Measurements from ENCODE around the gene TRPV4. TPM values are rescaled to one million over a fixed set of nuclear protein-coding genes. Genes with fewer than 3 reads are reported as not detected.
A peak's percentile ranks its signal among the peaks of the same experiment; 100 is the strongest.

TRPV4 gene
- total RNA-seq, 6 experiments from 2014 or later = 5.3 to 10.3 (median 6.7) TPM

DNA sequence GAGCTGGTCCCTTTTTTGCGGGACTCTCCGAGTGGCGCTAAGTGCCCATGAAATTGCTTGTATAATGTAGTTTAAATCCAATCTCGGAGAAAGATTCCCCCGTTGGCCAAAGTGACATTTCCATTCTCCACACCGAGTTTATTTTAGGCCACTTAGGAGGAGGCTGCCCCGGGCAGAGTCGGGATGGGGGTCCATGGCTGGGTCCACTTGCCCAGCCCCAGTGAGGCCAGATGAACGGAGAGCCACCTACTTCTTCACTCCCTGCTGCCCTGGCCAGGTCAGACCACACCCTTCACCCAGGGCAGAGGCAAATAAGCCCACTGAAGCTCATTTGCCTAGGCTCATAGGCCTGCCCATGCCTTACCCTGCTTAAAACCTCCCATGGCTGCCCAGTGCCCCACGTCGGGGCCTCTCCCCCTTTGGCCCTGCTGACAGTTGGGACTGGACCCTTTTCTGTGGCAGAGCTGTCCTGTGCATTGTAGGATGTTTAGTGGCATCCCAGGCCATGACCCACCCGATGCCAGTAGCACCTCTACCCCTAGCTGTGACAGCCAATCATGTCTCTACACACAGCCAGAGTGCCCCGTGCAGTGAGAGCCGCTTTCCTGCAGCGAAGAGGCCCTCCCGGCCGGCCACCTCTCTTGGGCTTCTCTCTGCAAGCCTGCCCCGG is 68.3 kb downstream of the TRPV4 start:
- TF ChIP-seq, protein P1, sequence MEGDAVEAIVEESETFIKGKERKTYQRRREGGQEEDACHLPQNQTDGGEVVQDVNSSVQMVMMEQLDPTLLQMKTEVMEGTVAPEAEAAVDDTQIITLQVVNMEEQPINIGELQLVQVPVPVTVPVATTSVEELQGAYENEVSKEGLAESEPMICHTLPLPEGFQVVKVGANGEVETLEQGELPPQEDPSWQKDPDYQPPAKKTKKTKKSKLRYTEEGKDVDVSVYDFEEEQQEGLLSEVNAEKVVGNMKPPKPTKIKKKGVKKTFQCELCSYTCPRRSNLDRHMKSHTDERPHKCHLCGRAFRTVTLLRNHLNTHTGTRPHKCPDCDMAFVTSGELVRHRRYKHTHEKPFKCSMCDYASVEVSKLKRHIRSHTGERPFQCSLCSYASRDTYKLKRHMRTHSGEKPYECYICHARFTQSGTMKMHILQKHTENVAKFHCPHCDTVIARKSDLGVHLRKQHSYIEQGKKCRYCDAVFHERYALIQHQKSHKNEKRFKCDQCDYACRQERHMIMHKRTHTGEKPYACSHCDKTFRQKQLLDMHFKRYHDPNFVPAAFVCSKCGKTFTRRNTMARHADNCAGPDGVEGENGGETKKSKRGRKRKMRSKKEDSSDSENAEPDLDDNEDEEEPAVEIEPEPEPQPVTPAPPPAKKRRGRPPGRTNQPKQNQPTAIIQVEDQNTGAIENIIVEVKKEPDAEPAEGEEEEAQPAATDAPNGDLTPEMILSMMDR (IDR thresholded peaks at IDR 0.05) = no peak
- Histone ChIP-seq H3K4me1 (peaks cover 0 to 11% (median 3%) of the 10 kb centered on the region in 4 donors), H3K36me3 (no peaks in the 10 kb centered on the region), H3K9me3 (no peaks in the 10 kb centered on the region), H3K27ac (no peak overlapping the region), H3K4me3 (no peak overlapping the region), H3K27me3 (no peaks in the 10 kb centered on the region)
- intact Hi-C loops (cut with DNase I) = loop anchor here in 1 of 2 donors (5.0 kb wide), 1 partner anchor 48 kb away; no protein-coding TSS in a partner anchor
- ATAC-seq (no peak), DNase-seq (peak in 2 of 3 donors; percentile 32 to 37)
- WGBS (ENCODE audit: insufficient coverage, low coverage, low lambda C conversion rate, missing lambda C conversion rate) = over 99% methylated on average over 9 of the region's 18 CpGs

DNA sequence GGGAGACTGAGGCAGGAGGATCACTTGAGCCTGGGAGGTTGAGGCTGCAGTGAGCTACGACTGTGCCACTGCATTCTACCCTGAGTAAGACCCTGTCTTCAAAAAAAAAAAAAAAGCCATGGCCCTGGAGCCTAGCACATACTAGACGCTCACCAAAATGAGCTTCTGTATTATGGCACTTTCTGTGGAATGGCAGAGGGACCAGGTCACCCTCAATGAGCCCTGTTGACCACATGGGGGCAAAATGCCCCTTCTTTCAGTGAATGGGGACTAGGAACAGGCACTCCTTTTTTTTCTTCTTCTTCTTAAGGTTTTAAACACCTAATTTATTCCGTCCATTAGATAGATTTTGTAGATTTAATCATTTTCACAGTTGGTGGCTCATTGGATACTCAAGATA is 69.1 kb downstream of the TRPV4 start:
- TF ChIP-seq, protein P1 (IDR thresholded peaks at IDR 0.05) = peak in 1 of 4 donors; percentile 6
- TF ChIP-seq POLR2A (IDR thresholded peaks at IDR 0.05) = no peak
- Histone ChIP-seq H3K27ac (no peak overlapping the region), H3K4me1 (peaks cover 0 to 11% (median 3%) of the 10 kb centered on the region in 4 donors), H3K36me3 (no peaks in the 10 kb centered on the region), H3K27me3 (no peaks in the 10 kb centered on the region), H3K4me3 (no peak overlapping the region), H3K9me3 (no peaks in the 10 kb centered on the region)
- no peak for ATAC-seq
- intact Hi-C loops (cut with DNase I) = loop anchor here in 1 of 2 donors (5.0 kb wide), 1 partner anchor 47 kb away; no protein-coding TSS in a partner anchor
- peak in 1 of 3 donors; percentile 8 for DNase-seq
- 92% methylated on average over 2 of the region's 3 CpGs for WGBS (ENCODE audit: insufficient coverage, low coverage, low lambda C conversion rate, missing lambda C conversion rate)

DNA sequence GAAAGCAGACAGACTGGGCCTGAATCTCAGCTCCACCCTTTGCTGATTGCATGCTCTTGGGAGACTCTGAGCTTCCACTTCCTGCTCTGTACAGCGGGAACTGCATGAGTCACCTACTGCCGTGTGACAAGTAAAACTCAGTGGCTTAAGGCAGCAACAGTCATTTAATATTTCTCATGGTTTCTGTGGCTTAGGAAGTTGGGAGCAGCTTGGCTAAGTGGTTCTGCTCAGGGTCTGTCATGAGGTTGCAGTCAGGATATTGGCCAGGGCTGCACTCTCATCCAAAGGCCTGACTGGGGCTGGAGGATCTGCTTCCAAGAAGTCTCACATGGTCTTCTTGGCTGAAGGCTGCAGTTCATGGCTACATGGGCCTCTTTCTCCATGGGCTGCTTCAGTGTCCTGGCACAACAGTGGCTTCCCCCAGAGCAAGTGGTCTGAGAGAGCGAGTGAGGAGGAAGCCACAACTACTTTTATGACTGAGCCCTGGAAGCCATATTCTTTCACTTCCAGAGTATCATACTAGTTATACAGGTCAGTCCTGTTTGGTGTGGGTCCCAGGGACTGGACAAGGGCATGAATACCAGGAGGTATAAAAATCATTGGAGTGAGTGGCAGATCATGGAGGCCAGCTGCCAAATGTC is 69.9 kb downstream of the TRPV4 start:
- Histone ChIP-seq H3K27me3 (no peaks in the 10 kb centered on the region), H3K27ac (no peak overlapping the region), H3K36me3 (no peaks in the 10 kb centered on the region), H3K4me3 (no peak overlapping the region), H3K9me3 (no peaks in the 10 kb centered on the region), H3K4me1 (peaks cover 0 to 11% (median 3%) of the 10 kb centered on the region in 4 donors)
- intact Hi-C loops (cut with DNase I) = loop anchor here in 1 of 2 donors (5.0 kb wide), 1 partner anchor 46 kb away; no protein-coding TSS in a partner anchor
- TF ChIP-seq POLR2A (IDR thresholded peaks at IDR 0.05) = no peak
- TF ChIP-seq, protein P1 (IDR thresholded peaks at IDR 0.05) = no peak
- ATAC-seq = peak in 3 of 4 donors; percentile 7 to 46 (median 20)
- no peak for DNase-seq
- 76% methylated on average over 3 of the region's 3 CpGs for WGBS (ENCODE audit: insufficient coverage, low coverage, low lambda C conversion rate, missing lambda C conversion rate)

DNA sequence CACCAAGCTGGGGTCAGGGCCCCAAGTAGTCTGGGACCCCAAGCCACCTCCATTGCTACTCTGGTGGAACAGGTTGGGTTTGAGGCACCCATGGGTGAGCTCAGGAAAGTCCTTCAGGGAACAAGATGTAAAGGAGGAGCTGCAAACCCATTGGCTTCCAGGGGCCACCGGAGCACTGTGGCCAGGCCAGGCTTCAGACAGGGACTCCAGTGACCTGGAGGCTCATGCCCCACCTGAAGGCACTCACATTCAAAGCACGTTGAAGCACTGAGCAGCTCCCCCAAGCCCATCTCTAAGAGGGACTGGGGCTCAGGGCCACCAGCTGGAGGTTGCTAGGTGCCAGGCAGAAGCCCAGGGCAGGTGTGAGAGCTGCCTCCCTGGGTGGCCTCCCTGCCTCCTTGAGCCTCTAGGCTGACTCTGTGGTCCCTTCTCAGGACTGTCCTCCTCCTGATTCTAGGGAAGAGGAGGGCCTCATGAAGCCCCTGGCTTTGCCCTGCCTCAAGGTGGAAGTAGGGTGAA is 70.5 kb downstream of the TRPV4 start:
- no peaks in the 10 kb centered on the region for H3K9me3 ChIP-seq
- H3K4me1 ChIP-seq = peaks cover 0 to 11% (median 3%) of the 10 kb centered on the region in 4 donors
- no peaks in the 10 kb centered on the region for H3K27me3 ChIP-seq
- H3K27ac ChIP-seq = no peak overlapping the region
- no CpG with 5 or more reads among the region's 2 CpGs for WGBS (ENCODE audit: insufficient coverage, low coverage, low lambda C conversion rate, missing lambda C conversion rate)
- ATAC-seq (no peak), DNase-seq (peak in 2 of 3 donors; percentile 33 to 37)
- no peaks in the 10 kb centered on the region for H3K36me3 ChIP-seq
- no peak overlapping the region for H3K4me3 ChIP-seq
- intact Hi-C loops (cut with DNase I) = loop anchor here in 1 of 2 donors (5.0 kb wide), 1 partner anchor 45 kb away; no protein-coding TSS in a partner anchor
- TF ChIP-seq, protein P1 (IDR thresholded peaks at IDR 0.05) = no peak
- no peak for TF ChIP-seq POLR2A (IDR thresholded peaks at IDR 0.05)
